ENCODE results near the gene IMPDH2. TPM values are rescaled to one million over a fixed set of nuclear protein-coding genes. Genes with fewer than 3 reads are reported as not detected.

Gene IMPDH2
- total and polyA plus RNA-seq, 2 experiments from 2014 or later: 198 to 314 TPM

DNA sequence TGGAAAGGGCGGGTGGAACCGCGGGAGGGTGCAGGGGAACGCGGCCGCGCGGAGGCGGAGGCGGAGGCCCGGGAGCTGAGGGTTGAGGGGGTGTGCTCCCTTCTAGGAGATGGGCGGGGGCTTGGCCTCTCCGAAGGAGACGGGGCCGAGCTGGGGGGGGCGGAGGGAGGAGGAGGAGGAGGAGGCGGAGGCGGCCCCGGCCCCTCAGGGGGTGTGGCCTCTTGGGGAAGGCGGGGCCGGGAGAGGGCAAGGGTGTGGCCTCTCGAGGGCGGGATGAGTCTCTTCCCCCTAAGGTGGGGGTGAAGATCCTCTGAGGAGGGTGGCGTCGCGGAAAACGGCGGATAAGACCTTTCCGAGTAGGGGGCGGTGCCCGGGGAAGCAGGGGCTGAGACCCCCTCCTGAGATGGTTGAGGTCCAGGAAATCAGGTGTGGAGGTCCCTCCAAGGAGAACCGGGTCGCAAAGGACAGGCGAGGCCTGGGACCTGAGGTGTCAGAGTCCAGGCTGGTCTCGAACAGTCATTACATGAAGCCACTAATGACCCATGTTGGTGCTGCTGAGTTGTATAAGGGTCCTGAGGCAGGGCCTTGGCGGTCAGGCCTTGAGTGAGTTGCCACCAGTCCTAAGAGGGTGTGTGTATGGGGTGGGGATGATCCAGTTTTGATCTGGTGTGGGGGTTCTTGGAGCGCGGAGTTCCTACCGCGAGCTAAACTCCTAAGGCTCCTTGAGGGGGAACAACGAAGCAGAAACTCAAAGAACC, 21.2 kb downstream of the IMPDH2 start:
- Histone ChIP-seq H3K27me3 (ENCODE audit: insufficient read depth) (no peaks in the 10 kb centered on the region), H3K36me3 (ENCODE audit: insufficient read depth) (peaks cover 8% of the 10 kb centered on the region; the same call in 1 of the 2 replicates), H2AFZ (peak overlapping the region; percentile 88; the same call in 1 of the 2 replicates), H3K4me2 (peak overlapping the region; percentile 95), H3F3A (replicated peaks; ENCODE audit: low read depth) (0 out of 2 replicates have a peak, but pooled peaks cover 5% of the 10 kb centered on the region), H3K4me3 (peak overlapping the region; percentile 99), H3K4me1 (ENCODE audit: insufficient read depth) (peaks cover 9% of the 10 kb centered on the region), H3K79me2 (replicated peaks; ENCODE audit: insufficient read depth) (peaks cover 54% of the 10 kb centered on the region), H3K9me2 (ENCODE audit: insufficient read depth) (no peaks in the 10 kb centered on the region), H4K20me1 (replicated peaks; ENCODE audit: insufficient read depth) (peaks cover 34% of the 10 kb centered on the region), H3K27ac (ENCODE audit: low read depth) (peak overlapping the region; percentile 100)
- Mint-ChIP-seq H3K4me1 (peaks cover 15% of the 10 kb centered on the region), H3K27me3 (ENCODE audit: insufficient read depth, low read depth, poor library complexity) (peaks cover 12% of the 10 kb centered on the region), H3K36me3 (ENCODE audit: low read depth) (peaks cover 25% of the 10 kb centered on the region), H3K27ac (peak overlapping the region; percentile 100), H3K4me3 (peak overlapping the region; percentile 98), H3K9me3 (peaks cover 3% of the 10 kb centered on the region; the same call in 2 of the 3 replicates)
- DNase-seq (ENCODE audit: low spot score) (peak; percentile 96), ATAC-seq (peak; percentile 66)
- TF ChIP-seq EZH2phosphoT487 (IDR thresholded peaks at IDR 0.05; ENCODE audit: unreplicated experiment): no peak
- peak; percentile 59; the same call in 1 of the 2 replicates for TF ChIP-seq POLR2AphosphoS5 (IDR thresholded peaks at IDR 0.05; ENCODE audit: low read depth)
- no peak for TF ChIP-seq ZNF331 (CRISPR knock-in tag; IDR thresholded peaks at IDR 0.05; ENCODE audit: low read depth)
- TF ChIP-seq ZNF114 (CRISPR knock-in tag; IDR thresholded peaks at IDR 0.05): no peak
- no peak for TF ChIP-seq NANOG (IDR thresholded peaks at IDR 0.05; ENCODE audit: borderline replicate concordance)
- TF ChIP-seq JUNB (IDR thresholded peaks at IDR 0.05; ENCODE audit: unreplicated experiment): no peak
- TF ChIP-seq, protein P1, sequence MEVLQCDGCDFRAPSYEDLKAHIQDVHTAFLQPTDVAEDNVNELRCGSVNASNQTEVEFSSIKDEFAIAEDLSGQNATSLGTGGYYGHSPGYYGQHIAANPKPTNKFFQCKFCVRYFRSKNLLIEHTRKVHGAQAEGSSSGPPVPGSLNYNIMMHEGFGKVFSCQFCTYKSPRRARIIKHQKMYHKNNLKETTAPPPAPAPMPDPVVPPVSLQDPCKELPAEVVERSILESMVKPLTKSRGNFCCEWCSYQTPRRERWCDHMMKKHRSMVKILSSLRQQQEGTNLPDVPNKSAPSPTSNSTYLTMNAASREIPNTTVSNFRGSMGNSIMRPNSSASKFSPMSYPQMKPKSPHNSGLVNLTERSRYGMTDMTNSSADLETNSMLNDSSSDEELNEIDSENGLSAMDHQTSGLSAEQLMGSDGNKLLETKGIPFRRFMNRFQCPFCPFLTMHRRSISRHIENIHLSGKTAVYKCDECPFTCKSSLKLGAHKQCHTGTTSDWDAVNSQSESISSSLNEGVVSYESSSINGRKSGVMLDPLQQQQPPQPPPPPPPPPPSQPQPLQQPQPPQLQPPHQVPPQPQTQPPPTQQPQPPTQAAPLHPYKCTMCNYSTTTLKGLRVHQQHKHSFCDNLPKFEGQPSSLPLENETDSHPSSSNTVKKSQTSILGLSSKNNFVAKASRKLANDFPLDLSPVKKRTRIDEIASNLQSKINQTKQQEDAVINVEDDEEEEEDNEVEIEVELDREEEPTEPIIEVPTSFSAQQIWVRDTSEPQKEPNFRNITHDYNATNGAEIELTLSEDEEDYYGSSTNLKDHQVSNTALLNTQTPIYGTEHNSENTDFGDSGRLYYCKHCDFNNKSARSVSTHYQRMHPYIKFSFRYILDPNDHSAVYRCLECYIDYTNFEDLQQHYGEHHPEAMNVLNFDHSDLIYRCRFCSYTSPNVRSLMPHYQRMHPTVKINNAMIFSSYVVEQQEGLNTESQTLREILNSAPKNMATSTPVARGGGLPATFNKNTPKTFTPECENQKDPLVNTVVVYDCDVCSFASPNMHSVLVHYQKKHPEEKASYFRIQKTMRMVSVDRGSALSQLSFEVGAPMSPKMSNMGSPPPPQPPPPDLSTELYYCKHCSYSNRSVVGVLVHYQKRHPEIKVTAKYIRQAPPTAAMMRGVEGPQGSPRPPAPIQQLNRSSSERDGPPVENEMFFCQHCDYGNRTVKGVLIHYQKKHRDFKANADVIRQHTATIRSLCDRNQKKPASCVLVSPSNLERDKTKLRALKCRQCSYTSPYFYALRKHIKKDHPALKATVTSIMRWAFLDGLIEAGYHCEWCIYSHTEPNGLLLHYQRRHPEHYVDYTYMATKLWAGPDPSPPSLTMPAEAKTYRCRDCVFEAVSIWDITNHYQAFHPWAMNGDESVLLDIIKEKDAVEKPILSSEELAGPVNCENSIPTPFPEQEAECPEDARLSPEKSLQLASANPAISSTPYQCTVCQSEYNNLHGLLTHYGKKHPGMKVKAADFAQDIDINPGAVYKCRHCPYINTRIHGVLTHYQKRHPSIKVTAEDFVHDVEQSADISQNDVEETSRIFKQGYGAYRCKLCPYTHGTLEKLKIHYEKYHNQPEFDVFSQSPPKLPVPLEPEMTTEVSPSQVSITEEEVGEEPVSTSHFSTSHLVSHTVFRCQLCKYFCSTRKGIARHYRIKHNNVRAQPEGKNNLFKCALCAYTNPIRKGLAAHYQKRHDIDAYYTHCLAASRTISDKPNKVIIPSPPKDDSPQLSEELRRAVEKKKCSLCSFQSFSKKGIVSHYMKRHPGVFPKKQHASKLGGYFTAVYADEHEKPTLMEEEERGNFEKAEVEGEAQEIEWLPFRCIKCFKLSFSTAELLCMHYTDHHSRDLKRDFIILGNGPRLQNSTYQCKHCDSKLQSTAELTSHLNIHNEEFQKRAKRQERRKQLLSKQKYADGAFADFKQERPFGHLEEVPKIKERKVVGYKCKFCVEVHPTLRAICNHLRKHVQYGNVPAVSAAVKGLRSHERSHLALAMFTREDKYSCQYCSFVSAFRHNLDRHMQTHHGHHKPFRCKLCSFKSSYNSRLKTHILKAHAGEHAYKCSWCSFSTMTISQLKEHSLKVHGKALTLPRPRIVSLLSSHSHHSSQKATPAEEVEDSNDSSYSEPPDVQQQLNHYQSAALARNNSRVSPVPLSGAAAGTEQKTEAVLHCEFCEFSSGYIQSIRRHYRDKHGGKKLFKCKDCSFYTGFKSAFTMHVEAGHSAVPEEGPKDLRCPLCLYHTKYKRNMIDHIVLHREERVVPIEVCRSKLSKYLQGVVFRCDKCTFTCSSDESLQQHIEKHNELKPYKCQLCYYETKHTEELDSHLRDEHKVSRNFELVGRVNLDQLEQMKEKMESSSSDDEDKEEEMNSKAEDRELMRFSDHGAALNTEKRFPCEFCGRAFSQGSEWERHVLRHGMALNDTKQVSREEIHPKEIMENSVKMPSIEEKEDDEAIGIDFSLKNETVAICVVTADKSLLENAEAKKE (CRISPR knock-in tag; IDR thresholded peaks at IDR 0.05): no peak
- no peak for TF ChIP-seq EZH2 (IDR thresholded peaks at IDR 0.05; ENCODE audit: low read depth, unreplicated experiment)
